D721Med (cell line): Measurements from ENCODE around the gene SHC3.

ENCODE experiments used
- DNase-seq: peaks from one replicate; pipeline ENCODE4 v3.0.0; 2011; ENCODE audit warnings: low spot score; ENCODE audit not compliant: insufficient read length
- FAIRE-seq: peaks from 2 replicates; lab custom pipeline; 2011; peaks lifted over from hg19 to GRCh38; lab: Jason Lieb, UNC
- TF ChIP-seq, protein P1 (sequence below): IDR thresholded peaks from 2 replicates; pipeline ENCODE4 v1.5.1; 2012; ENCODE audit warnings: mild to moderate bottlenecking, control low read depth; ENCODE audit not compliant: insufficient read depth; ENCODE audit errors: missing control alignments

The SHC3 gene

DNA sequence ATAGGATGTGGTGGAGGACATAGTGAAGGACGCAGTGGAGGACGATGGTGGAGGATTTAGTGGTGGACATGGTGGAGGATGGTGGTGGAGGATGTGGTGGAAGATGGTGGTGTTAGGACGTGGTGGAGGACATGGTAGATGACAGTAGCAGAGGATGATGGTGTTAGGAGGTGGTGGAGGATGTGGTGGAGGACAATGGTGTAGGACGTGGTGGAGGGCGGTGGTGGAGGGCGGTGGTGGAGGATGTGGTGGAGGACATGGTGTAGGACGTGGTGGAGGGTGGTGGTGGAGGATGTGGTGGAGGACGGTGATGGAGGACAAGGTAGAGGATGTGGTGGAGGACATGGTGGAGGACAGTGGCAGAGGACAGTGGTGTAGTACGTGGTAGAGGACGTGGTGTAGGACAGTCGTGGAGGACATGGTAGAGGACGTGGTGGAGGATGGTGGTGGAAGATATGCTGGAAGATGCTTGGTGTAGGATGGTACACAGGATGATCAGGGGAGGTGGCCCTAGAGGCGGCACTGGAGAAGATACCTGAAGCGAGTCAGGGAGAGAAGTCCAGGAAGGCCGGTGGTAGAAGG is 118.6 kb downstream of the SHC3 start:
- TF ChIP-seq, protein P1, sequence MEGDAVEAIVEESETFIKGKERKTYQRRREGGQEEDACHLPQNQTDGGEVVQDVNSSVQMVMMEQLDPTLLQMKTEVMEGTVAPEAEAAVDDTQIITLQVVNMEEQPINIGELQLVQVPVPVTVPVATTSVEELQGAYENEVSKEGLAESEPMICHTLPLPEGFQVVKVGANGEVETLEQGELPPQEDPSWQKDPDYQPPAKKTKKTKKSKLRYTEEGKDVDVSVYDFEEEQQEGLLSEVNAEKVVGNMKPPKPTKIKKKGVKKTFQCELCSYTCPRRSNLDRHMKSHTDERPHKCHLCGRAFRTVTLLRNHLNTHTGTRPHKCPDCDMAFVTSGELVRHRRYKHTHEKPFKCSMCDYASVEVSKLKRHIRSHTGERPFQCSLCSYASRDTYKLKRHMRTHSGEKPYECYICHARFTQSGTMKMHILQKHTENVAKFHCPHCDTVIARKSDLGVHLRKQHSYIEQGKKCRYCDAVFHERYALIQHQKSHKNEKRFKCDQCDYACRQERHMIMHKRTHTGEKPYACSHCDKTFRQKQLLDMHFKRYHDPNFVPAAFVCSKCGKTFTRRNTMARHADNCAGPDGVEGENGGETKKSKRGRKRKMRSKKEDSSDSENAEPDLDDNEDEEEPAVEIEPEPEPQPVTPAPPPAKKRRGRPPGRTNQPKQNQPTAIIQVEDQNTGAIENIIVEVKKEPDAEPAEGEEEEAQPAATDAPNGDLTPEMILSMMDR, result no peak
- FAIRE-seq (no peak), DNase-seq (no peak)

DNA sequence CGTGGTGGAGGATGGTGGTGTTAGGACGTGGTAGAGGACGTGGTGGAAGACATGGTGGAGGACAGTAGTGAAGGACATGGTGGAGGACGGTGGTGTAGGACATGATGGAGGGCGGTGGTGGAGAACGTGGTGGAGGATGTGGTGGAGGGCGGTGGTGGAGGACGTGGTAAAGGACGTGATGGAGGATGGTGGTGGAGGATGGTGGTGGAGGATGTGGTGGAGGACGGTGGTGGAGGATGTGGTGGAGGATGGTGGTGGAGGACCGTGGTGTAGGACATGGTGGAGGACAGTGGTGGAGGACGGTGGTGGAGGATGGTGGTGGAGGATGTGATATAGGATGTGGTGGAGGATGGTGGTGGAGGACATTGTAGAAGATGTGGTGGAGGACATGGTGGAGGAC is 119.7 kb downstream of the SHC3 start:
- TF ChIP-seq, protein P1, result no peak
- FAIRE-seq, result no peak
- no peak for DNase-seq

DNA sequence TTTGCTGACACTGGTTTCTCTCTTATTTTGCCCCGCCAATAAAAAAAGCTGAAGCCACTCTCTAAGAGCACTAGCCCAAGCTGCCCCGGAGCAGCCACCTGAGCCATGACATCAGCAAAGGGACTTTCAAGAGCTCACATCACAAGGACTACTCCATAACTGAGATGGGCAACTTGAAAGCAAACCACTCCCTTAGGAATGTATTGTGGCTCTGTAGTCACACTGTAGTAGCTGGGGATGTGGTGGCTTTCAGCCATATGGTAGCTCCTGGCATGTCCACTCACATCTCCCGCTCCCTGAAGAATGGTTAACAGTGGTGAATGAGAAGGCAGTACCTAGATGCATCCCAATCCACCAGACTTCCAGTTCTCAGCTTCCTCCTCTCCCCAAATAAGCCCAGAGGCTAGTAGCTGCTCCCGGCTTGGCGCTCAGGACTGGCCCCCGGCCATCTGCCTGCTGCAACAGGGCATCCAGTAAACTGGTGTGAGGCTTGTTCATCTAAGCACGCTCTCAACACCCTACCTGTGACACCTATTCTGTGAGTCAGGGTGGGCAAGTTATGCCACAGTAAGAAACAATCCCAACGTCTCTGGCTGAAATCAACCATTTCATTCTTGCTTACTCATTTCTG is 123.6 kb downstream of the SHC3 start:
- FAIRE-seq, result no peak
- TF ChIP-seq, protein P1, result no peak
- no peak for DNase-seq

DNA sequence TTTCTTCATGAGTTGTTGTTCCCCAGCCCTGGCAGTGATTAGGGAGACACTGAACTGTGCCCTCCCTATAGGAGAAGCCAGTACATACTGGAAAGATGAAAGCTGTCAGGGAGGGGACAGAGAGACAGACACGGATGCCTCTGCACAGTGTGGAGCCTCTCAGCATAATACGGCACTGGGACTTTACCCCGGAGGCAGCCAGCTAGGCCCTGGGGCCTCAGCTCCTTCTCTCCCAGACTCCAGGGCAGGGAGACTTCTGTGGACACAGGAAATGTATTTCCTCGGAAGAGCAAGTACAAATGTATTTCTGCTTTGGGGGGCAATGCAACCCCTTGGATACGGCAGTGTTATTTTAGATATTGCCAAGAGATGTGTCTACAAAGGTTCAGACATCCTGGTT is 125.3 kb downstream of the SHC3 start:
- TF ChIP-seq, protein P1, result no peak
- no peak for DNase-seq
- FAIRE-seq, result no peak

DNA sequence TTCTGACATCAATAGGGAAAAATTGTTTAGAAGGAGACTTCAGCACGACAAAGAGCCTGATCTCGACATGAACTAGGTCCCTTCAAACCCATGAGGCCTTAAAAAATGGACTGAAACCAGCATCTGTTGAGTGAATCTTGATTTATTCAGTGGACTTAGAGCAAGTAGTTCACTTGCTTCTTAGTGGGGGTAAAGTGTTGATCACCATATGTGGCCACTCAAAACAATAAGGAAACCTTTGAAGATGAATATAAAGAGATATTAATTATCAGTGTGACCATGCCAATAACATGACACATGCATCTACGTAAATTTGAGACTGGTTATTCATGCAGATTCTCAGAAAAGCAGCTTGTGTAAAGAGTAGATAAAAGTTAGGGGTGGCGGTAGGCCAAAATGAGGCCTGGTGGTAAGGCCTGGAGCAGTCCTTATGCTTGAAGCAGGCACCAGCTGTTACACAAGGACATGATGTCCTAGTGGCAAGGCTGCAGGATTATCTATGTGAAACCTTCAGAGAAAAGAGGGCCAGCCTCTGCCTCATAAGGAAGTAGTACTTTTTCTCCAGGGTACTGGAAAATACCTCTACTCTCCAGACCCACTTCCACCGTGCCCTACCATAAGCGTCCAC is 126.0 kb downstream of the SHC3 start:
- FAIRE-seq (no peak), DNase-seq (no peak)
- TF ChIP-seq, protein P1, result no peak

DNA sequence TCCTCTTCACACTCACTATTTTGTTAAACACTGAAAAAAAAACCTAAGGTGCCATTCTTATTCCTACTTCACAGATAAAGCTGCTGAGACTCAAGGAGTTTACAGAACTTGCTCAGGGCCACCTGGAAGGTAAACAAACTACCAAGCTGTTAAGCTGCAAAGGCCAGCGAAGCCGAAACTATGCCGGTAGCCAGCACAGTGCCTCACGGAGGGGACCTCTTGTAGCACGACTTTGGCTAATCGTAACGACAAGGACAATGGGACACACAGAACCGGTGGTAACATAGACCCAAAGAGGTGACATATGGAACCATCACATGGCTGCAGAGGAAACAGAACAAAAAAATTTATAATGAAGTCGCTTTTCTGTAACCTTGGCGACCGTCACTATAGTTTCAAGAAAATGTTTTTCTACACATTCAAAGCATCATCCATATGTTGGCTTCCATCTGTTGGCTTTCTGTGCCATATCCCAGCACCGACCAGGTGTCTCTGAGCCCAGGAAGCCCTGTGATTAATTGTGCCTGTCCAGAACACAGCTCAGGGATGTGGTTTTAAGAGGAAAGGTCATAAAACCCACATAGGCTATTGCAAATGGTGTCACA is 127.1 kb downstream of the SHC3 start:
- DNase-seq, result no peak
- FAIRE-seq, result no peak
- TF ChIP-seq, protein P1, result no peak
